Adipose tissue (tissue), 3 donors: ENCODE measurements around the gene LY86. TPM values are rescaled to one million over a fixed set of nuclear protein-coding genes. Genes with fewer than 3 reads are reported as not detected.

Experiments used
- H3K27ac ChIP-seq: one replicate; pipeline ENCODE4 v1.5.1; 2013; ENCODE audit warnings: low read depth, low read length
- WGBS, 3 donors: extraction: QIAGEN DNeasy Blood & Tissue Kit; methylation state at CpG; one replicate each; pipeline ENCODE4 v1.1.7; 2013; 5-methylcytosine and 5-hydroxymethylcytosine counted together
- polyA plus RNA-seq, 3 donors: library from polyadenylated mRNA; stranded (reverse); fragments of 200-250 nt; gene quantifications; one replicate each; pipeline ENCODE4 v1.2.3, GENCODE V29; 2013
- donor health status: healthy with polysubstance abuse.
- donor health status: Bipolar disorder and iron deficiency.
- donor health status: healthy.

Gene LY86
- polyA plus RNA-seq, 3 donors, result 0.28 to 4.5 (median 1.5) TPM

DNA sequence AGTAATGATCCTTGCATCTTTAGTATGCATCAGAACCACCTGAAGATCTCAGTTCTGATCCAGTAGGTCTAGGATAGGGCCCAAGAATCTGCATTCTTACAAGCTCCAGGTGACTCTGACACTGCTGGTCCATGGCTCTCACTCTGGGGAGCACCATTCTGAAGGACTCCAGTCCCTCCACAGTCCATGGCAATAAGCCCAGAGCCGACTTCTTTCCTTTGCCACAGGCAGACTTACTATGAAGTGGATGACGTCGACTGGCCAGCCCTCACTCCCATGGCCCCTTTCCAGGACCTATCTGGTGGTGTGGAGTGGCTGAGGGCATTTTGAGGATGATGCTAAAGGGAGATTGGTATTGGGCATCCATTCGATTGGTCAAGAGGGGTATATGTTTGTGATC is 21.8 kb upstream of the LY86 start:
- H3K27ac ChIP-seq, result no peak overlapping the region
- 82 to 88% (median 85%) methylated on average over 4 of the region's 4 CpGs for WGBS, 3 donors

DNA sequence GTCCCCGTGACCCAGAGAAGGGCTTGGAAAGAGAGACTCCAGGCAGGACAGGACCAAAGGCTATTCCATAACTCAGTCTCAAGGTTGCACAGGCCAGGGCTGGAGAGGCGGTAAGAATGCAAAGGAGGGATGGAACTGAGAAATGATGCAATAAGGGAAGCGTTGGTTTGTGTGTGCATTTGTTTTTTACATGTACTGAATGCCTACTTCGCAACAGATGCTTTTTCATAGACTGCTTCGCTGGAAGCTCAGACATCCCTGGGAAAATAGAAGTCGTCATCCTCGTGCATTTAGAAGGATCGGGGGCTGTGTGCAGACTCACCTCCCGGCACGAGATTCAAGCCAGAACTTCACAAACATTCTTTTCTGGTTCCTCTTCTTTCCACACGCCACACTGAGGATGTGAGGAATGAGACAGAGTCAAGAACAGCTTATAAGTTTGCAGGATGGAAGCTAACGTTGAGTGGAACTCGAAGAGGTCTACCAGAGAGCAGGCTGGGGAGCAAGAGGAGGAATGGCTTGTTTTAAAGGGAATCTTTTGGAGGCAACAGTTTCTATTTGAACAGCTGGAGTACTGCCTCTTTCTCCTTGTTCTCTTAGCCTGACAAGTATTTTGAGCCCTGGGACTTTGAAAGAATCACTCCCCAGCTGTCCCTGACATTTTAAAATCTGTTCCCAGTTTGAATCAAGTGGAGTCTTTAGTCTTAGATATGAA is 19.3 kb upstream of the LY86 start:
- no peak overlapping the region for H3K27ac ChIP-seq
- WGBS, 3 donors, result 63 to 73% (median 65%) methylated on average over 13 of the region's 13 CpGs

DNA sequence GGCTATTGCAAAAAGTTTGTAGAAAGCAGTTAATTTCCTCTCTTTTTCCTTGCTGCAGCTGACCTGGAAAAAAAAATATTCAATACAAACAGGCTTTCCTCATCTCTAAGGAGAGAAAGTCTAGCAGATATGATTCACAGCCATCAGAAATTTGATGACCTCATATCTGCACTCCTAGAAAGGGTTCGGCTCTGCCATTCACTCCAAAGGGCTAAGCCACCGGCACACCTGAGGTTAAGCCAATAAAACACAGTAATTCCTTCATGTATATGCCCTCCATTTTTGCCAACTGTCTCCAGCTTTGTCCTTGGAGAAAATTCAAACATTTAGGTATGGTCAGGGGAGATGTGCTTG is 18.7 kb upstream of the LY86 start:
- H3K27ac ChIP-seq, result no peak overlapping the region
- 46 to 87% (median 78%) methylated on average over 2 of the region's 2 CpGs for WGBS, 3 donors

DNA sequence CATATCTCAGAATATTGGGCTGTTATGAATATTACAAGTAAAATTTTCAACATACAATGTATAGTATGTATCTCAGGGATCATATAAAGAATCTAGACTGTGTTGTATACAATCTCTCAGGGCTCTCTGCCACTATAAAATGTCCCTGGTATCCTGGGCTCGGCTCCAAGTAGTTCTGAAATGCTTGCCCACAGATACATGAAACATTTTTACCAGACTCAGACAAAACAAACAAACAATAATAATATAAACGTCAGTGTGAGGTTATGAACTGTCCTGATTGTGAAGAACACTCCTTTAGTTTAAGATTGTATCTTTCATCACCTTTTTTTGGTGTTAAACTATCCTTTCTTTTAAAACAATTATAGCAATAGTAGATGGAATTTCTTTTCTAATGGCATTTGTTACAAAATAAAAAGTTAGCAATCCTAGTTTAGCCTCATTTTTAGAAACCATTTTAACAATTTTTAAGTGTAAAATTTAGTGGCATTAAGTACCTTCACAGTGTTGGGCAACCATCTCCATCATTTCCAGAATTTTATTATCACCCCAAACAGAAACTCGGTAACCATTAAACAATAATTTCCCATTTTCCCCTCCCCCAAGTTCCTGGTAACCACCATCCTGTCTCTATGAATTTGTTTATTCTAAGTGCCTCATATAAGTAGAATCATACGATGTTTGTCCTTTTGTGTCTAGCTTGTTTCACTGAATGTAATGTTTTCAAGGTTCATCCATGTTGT is 17.4 kb upstream of the LY86 start:
- 64 to 72% (median 70%) methylated on average over 4 of the region's 4 CpGs for WGBS, 3 donors
- no peak overlapping the region for H3K27ac ChIP-seq

DNA sequence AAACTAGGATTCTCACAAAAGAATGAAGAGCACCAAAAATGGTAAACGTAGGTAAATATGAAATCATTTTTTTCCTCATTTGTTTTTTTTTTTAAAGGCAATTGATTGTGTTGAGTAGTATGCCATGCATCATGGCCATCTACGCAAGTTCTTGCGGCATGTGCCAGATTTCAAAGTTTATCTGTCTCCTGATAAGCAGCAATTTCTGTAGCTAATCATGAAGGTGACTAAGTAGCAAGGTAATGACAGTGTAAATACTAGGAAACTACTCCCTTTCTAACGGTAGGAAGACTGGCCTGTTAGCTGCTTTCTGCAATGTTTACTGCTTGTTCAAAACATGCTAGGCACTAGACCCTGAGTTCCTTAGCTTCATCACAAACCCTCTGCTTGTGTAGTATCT is 13.4 kb upstream of the LY86 start:
- WGBS, 3 donors, result 39 to 87% (median 86%) methylated on average over 4 of the region's 4 CpGs
- H3K27ac ChIP-seq, result no peak overlapping the region

DNA sequence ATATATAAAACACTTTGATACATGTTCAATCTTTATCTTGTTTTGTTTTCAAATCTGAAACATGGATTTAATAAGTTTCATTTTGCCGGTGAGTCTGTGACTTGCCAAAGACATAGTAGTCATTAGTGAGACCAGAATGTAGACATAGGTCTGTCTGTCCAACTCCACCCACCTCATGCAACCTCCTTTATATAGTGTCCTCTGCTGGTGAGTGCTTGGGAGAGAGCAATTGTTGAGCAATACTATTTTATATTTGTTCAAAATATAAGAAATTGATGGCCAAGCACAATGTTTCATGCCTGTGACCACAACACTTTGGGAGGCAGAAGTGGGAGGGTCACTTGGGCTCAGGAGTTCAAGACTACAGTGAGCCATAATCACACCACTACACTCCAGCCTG is 10.8 kb upstream of the LY86 start:
- WGBS, 3 donors, result 81 to 94% (median 89%) methylated on average over 1 of the region's 1 CpG
- H3K27ac ChIP-seq, result no peak overlapping the region

DNA sequence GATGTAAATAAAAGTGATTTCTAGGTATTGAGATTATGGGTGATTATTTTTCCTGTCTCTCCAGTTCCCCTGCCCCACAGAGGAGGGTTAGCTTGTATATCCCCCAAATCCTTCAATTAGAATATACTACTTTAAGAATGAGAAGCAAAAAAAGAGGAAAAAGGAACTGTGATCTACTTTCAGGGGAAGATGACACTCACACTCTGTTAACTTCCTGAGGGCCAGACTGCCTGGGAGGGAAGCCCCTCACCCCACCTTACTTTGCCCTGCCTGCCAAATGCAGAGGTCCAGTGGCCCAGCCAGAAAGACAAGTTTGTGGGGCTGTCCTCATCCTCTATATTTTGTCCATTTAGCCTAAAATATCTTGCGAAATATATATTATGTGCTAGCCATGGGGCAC is 9.2 kb upstream of the LY86 start:
- 84 to 100% (median 95%) methylated on average over 1 of the region's 1 CpG for WGBS, 3 donors
- no peak overlapping the region for H3K27ac ChIP-seq

DNA sequence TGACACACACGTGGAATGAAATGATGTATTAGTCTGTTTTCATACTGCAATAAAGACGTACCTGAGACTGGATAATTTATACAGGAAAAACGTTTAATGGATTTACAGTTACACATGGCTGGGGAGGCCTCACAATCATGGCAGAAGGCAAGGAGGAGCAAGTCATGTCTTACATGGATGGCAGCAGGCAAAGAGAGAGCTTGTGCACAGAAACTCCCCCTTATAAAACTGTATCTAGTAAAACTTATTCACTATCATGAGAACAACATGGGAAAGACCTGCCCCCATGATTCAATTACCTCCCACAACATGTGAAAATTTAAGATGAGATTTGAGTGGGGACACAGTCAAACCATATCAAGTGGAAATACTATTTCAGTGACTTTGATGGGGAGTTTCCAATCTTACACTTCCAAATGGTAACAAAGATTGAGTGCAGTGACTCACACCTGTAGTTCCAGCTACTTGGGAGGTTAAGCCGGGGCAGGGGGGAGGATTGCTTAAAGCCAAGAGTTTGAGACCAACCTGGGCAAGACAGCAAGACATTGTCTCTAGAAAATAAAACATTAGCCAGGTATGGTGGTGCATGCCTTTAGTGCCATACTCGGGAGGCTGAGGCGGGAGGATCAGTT is 8.2 kb upstream of the LY86 start:
- 87 to 88% (median 87%) methylated on average over 6 of the region's 6 CpGs for WGBS, 3 donors

DNA sequence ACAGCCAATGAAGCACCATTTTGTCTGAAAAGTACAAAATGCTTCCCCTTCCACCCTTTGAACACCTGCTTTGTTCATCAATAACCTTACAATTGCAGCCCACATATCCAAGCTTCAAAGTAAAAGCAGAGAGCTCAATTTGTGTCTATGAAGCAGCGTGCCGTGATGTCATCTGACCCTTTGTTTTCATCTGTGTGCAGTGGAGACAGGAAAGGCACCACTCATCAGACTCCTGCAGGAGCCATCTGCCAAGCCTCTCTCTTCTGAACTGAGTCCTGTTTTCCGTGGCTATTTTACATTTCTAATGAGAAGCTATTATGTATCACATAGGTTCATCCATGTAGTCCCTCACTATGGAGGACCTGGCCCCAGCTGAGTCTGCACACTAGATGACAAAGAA is 7.5 kb upstream of the LY86 start:
- WGBS, 3 donors, result 64 to 73% (median 67%) methylated on average over 3 of the region's 3 CpGs

More for the DNA sequence above, 8.2 kb upstream of the LY86 start:
- no peak overlapping the region for H3K27ac ChIP-seq

DNA sequence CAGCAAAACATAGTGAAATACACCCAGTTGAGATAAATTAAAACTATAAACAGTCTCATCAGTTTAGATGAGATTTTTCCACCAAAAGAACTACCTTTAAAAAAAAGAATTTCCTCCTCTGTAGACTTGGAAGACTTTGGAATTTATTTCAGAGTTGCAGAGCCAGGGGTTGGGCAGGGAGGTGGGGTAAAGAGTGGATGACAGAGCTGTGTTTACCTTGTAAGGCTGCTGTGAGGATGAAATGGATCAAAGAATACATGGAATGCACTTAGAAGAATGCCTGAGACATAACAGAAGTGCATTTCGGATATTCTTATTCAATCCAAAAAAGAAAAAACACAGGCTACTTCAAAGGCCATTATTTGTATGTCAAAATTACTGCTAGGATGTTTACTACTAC is 6.4 kb upstream of the LY86 start:
- H3K27ac ChIP-seq, result no peak overlapping the region
- WGBS, 3 donors, result 69 to 84% (median 72%) methylated on average over 1 of the region's 1 CpG

More for the DNA sequence above, 7.5 kb upstream of the LY86 start:
- H3K27ac ChIP-seq, result no peak overlapping the region

DNA sequence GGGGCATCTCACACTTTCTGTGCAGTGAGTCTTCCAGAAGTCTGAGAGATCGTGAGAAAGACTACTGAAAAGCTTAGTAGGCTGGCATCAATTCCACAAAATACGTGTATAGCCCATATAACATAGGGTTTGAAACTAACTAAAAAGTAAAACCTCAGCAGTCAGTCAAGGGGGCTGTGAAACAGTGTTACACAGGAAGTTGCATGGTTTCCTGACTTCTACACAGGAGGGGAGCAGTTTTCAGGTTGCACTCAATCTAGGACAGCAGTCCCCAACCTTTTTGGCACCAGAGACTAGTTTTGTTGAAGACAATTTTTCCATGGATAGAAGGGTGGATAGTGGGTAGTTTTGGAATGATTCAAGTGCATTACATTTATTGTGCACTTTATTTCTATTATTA is 4.7 kb upstream of the LY86 start:
- no peak overlapping the region for H3K27ac ChIP-seq
- WGBS, 3 donors, result 88 to 94% (median 93%) methylated on average over 2 of the region's 2 CpGs

DNA sequence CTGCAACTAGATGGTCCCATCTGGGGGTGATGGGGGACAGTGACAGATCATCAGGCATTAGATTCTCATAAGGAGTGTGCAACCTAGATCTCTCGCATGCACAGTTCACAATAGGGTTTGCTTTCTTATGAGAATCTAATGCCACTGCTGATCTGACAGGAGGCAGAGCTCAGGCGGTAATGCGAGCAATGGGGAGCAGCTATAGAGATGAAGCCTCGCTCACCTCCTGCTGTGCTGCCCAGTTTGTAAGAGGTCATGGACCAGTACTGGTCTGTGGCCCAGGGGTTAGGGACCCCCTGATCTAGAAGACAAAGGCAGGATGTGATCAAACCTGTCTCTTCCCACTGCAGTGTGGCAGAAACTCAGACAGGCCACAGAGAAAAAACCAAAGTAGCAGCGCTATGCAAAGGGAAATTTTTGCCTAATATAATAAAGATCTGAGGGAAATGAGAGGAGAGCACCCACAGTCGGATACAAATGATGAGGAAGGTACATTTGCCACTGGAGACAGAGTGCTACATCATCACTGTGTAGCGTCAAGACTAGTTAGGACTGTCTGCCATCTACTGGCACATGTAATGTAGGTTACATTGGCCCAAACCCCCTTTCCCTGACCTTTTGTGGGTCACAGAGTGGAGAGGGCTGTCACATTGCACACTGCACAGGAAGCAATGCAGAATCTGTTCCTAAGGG is 4.1 kb upstream of the LY86 start:
- H3K27ac ChIP-seq, result no peak overlapping the region
- 69 to 88% (median 83%) methylated on average over 7 of the region's 7 CpGs for WGBS, 3 donors

DNA sequence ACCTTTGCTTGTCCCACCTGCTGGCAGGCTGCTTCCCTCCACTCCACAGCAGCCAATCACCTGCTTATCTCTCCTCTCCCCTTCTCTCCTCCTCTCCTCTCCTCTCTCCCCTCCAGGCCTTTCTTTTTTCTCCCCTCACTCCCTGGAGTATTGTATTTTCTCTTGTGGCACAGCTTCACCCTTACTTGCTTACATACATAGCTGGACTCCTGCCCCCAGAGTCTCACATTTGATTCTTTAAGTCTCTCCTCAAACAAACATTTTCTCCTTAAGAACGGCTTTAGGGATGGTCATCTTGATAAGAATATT is 3.6 kb upstream of the LY86 start:
- no peak overlapping the region for H3K27ac ChIP-seq
- 59 to 89% (median 77%) methylated on average over 1 of the region's 1 CpG for WGBS, 3 donors

DNA sequence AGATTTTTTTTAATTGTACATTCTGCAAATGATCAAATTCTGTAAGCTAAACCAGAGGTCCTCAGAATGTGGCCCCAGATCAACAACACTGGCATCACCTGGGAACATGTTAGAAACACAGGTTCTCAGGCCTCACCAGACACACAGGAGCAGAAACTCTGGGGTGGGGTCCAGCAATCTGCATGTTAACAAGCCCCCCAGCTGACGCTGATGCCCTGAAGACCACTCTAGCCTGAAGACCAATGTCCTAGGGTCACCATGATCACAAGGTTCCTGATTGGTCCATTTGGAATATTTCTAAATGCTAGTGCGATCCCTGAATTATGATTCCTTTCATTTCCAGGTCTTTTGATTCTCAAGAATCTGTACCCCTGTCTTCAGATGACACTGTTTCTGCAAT is 2.4 kb upstream of the LY86 start:
- H3K27ac ChIP-seq, result no peak overlapping the region
- 48 to 95% (median 75%) methylated on average over 2 of the region's 2 CpGs for WGBS, 3 donors

DNA sequence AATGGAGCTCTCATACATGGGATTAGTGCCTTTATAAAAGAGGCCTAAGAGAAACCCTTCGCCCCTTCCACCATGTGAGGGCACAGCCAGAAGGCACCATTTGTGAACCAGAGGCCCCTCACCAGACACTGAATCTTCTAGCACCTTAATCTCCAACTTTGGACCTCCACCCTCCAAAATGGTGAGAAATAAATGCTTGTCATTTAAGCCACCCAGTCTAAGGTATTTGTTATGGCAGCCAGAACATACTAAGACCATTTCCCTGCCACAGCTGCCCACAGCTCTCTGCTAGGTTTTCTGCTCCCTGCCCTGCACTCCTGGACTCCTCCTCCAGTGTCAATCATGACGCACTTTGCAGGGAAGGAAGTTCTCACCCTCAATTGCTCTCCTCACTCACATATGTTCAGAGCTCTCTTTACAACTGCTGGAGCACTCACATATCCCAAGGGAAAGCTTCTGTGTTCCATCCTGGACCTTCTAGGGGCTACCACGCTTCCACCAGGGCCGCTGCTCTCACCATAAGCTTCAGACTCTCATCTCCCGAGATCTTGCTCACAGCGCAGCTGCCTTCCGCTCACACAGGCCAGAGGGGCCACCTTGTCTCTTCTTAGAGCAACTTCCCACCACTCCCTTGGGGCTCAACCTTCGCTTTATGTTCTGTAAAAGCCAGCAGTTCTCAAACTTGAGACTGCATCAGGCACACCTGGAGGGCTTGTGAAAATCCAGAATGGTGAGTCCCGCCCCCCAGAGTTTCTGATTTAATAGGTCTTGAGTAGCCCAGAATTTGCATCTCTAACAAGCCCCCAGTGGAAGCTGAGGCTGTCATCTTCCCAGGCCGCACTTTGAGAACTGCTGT is 1.6 kb upstream of the LY86 start:
- no peak overlapping the region for H3K27ac ChIP-seq
- WGBS, 3 donors, result 82 to 88% (median 88%) methylated on average over 10 of the region's 10 CpGs

DNA sequence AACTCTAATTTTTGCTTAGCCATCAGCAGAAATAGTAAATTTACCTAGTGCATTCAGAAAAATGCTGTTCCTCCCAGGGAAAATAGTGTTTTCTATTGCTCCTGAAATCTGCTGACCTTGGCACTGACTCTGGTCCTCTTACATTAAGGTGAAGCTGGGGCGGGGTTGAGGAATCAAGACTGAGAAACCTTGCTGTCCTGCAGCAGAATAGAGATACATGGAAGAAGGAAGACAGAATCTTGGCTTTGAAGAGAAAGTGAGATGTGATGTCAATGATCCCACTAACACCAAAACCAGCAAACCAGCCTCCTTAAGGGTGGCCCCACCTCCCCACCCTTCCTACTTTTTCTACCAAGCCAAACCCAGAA is 840 bp upstream of the LY86 start:
- H3K27ac ChIP-seq, result no peak overlapping the region
- WGBS, 3 donors, result 86 to 97% (median 86%) methylated on average over 1 of the region's 1 CpG

DNA sequence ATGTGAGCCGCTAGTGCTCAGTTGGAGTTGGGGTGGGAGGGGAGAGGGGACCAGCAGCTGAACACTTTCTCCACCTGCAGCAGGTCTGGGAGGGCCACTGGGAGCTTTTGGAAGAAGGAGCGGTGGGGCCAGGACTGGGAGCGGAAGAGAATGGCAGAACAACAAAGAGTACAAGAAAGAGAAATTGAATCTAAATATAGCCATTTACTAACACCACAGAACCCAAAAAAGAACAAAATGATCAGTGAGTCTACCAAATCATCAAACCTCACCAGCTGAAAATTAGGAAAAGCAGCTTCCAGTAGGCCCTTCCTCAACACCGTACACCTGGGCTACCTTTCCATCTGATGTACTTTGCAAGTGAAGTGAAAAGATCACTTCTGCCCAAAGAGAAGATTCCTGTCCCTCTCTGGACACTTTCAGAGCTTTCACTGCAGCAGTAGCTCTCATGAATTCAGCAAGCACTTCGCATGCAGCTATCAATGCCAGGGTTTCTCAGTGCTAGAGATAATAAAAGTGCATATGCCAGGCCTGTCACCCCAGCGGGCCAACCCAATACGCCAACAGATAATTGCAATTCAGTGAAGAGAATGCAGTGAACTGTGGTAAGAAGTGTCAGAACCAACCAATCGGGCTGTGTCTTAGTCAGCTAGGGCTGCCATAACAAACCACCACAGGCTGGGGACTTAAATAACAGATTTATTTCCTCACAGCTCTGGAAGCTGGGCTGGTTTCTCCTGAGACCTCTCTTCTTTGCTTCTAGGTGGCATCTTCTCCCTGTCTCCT is 597 bp downstream of the LY86 start:
- 69 to 91% (median 80%) methylated on average over 7 to 8 of the region's 8 CpGs for WGBS, 3 donors
- no peak overlapping the region for H3K27ac ChIP-seq

DNA sequence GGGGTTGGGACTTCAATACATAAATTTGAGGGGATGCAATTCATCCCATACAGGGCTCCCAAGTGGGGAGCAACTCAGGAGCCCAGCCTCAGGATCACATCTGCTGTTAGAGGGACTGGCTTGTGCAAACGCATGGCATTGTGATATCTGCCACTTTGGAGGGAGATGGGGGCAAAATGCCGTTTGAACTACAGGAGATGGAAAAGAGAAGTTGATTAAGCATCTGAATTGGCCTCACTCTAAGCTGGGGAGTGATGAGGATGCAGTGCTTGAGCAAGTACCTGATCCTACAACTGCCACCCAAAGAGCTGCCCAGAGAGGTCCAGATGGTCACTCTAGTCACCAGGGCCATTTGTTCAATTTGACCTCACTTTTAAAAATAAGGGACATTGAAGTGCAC is 2.0 kb downstream of the LY86 start:
- H3K27ac ChIP-seq, result no peak overlapping the region

More for the DNA sequence above, 2.0 kb downstream of the LY86 start:
- 61 to 67% (median 61%) methylated on average over 2 of the region's 2 CpGs for WGBS, 3 donors
